HG03520 (cell line): ENCODE measurements around the gene LIMK2.
"Not testable (repeated sequence)": the region's sequence is repeated elsewhere in the genome, so short reads cannot be mapped to it uniquely, and the experiment has no call there.

ENCODE experiments used
- ATAC-seq: cut with Tn5 transposase; IDR thresholded peaks from one replicate; pipeline ENCODE4 v1.9.1; 2021; ENCODE audit warnings: mild to moderate bottlenecking, moderate library complexity; ENCODE audit not compliant: unreplicated experiment

Gene LIMK2

GRCh38 chr22:31210556-31211421 lies 1.3 kb upstream of the LIMK2 start:
- ATAC-seq: no peak

- no peak for ATAC-seq
Observed at GRCh38 chr22:31211482-31211861, 626 bp upstream of the LIMK2 start.

- ATAC-seq: no peak
Observed at GRCh38 chr22:31212783-31213629, 908 bp downstream of the LIMK2 start.

GRCh38 chr22:31215018-31215535 lies 3.0 kb downstream of the LIMK2 start:
- ATAC-seq: no peak

GRCh38 chr22:31218565-31219262 lies 6.6 kb downstream of the LIMK2 start:
- ATAC-seq: no peak

GRCh38 chr22:31221084-31221483 lies 9.0 kb downstream of the LIMK2 start:
- no peak for ATAC-seq

GRCh38 chr22:31222736-31223135 lies 10.6 kb downstream of the LIMK2 start:
- no peak for ATAC-seq

- no peak for ATAC-seq
Observed at GRCh38 chr22:31223786-31224191, 11.7 kb downstream of the LIMK2 start.

GRCh38 chr22:31224691-31225090 lies 12.6 kb downstream of the LIMK2 start:
- not testable (repeated sequence) for ATAC-seq

GRCh38 chr22:31227186-31227585 lies 15.1 kb downstream of the LIMK2 start:
- no peak for ATAC-seq

- ATAC-seq: no peak
Observed at GRCh38 chr22:31229402-31230079, 17.4 kb downstream of the LIMK2 start.

GRCh38 chr22:31230155-31230870 lies 18.2 kb downstream of the LIMK2 start:
- ATAC-seq: no peak

- ATAC-seq: no peak
Observed at GRCh38 chr22:31230871-31231621, 18.9 kb downstream of the LIMK2 start.

- ATAC-seq: no peak
Observed at GRCh38 chr22:31233001-31233400, 20.9 kb downstream of the LIMK2 start.

- ATAC-seq: no peak
Observed at GRCh38 chr22:31235081-31235480, 23.0 kb downstream of the LIMK2 start.

GRCh38 chr22:31236044-31236443 lies 23.9 kb downstream of the LIMK2 start:
- ATAC-seq: not testable (repeated sequence)

GRCh38 chr22:31238057-31238456 lies 26.0 kb downstream of the LIMK2 start:
- no peak for ATAC-seq

- no peak for ATAC-seq
Observed at GRCh38 chr22:31239771-31240370, 27.8 kb downstream of the LIMK2 start.

- ATAC-seq: no peak
Observed at GRCh38 chr22:31241200-31241599, 29.1 kb downstream of the LIMK2 start.
